A673 (cell line): Measurements from ENCODE around the gene SSR2. TPM values are rescaled to one million over a fixed set of nuclear protein-coding genes. Genes with fewer than 3 reads are reported as not detected.
A peak's percentile ranks its signal among the peaks of the same experiment; 100 is the strongest.

Experiments used
- BruUV-seq: library from RNA; stranded (reverse); fragments of 400-500 nt; replicated peaks from 2 replicates; lab custom pipeline; 2021; lab: Mats Ljungman, UMichigan
- CTCF ChIA-PET: fragments of 300-600 bp; sonication (Branson Sonifier 250); formaldehyde crosslinking; loops from one replicate; lab custom pipeline; 2022; ENCODE audit warnings: antibody characterized with exemption; lab: Charles Lee
- POLR2A ChIA-PET: fragments of 300-600 bp; sonication (Branson Sonifier 250); formaldehyde crosslinking; loops from one replicate; lab custom pipeline; 2022; ENCODE audit warnings: antibody characterized with exemption; ENCODE audit not compliant: low non-redundant PET; lab: Charles Lee
- DNase-seq: peaks from one replicate; pipeline ENCODE4 v3.0.0-alpha.2; 2015; ENCODE audit warnings: low spot score
- H3K27ac ChIP-seq: fragments of 200-600 bp; sonication (generic); 2 replicates; pipeline ENCODE4 v1.5.1; 2016; ENCODE audit warnings: mixed run types, low read depth, mild to moderate bottlenecking, mixed read lengths, antibody characterized with exemption, low read length; ENCODE audit not compliant: poor library complexity, severe bottlenecking
- H3K27me3 ChIP-seq: fragments of 200-600 bp; sonication (generic); replicated peaks from 2 replicates; pipeline ENCODE4 v1.6.1; 2017; ENCODE audit warnings: mixed run types, low read depth, mild to moderate bottlenecking, mixed read lengths, antibody characterized with exemption, low read length; ENCODE audit not compliant: insufficient read depth, poor library complexity
- H3K36me3 ChIP-seq: fragments of 200-600 bp; sonication (generic); 2 replicates; pipeline ENCODE4 v1.6.1; 2016; ENCODE audit warnings: mixed run types, mild to moderate bottlenecking, mixed read lengths, antibody characterized with exemption, low read length; ENCODE audit not compliant: insufficient read depth, poor library complexity, severe bottlenecking
- H3K4me1 ChIP-seq: fragments of 200-600 bp; sonication (generic); 2 replicates; pipeline ENCODE4 v1.6.1; 2017; ENCODE audit warnings: mixed run types, mild to moderate bottlenecking, mixed read lengths, antibody characterized with exemption, low read length; ENCODE audit not compliant: insufficient read depth, poor library complexity, severe bottlenecking
- H3K4me3 ChIP-seq: fragments of 200-600 bp; sonication (generic); 2 replicates; pipeline ENCODE4 v1.5.1; 2016; ENCODE audit warnings: low read depth, mixed run types, mild to moderate bottlenecking, mixed read lengths, low read length; ENCODE audit not compliant: poor library complexity, severe bottlenecking
- H3K9me3 ChIP-seq: fragments of 200-600 bp; sonication (generic); 2 replicates; pipeline ENCODE4 v1.6.1; 2016; ENCODE audit warnings: mixed run types, low read depth, mild to moderate bottlenecking, mixed read lengths, antibody characterized with exemption, low read length; ENCODE audit not compliant: poor library complexity, severe bottlenecking
- EZH2 ChIP-seq: fragments of 200-600 bp; sonication (generic); IDR thresholded peaks from 2 replicates; pipeline ENCODE4 v1.6.1; 2017; ENCODE audit warnings: borderline replicate concordance, low read depth, mild to moderate bottlenecking, mixed read lengths, antibody characterized with exemption, low read length; ENCODE audit not compliant: poor library complexity, severe bottlenecking
- intact Hi-C: fragments of 100-400 bp; cut with micrococcal nuclease; formaldehyde crosslinking; loops from one replicate; pipeline ENCODE4 v1.10.0; 2022; ENCODE audit not compliant: unreplicated experiment
- total RNA-seq: library from RNA; stranded (reverse); gene quantifications from 2 replicates; pipeline ENCODE4 v1.2.3, GENCODE V29; 2021
- TF ChIP-seq, protein P1 (sequence below): fragments of 300-800, 200-600 bp; sonication (generic); conservative IDR thresholded peaks from 2 replicates; pipeline ENCODE4 v1.5.1; 2017; ENCODE audit warnings: low read depth, mild to moderate bottlenecking, antibody characterized with exemption, low read length, moderate library complexity, mixed read lengths

The SSR2 gene
- total RNA-seq, 1 experiment from 2014 or later, result 233 TPM

- DNase-seq, result no peak
- peaks cover 9% of the 10 kb centered on the region for H3K4me1 ChIP-seq
- intact Hi-C loops, result no loop called here
- ChIA-PET CTCF (no interaction called here), POLR2A (no interaction called here)
- BruUV-seq, result no TSS peak
- peaks cover 5% of the 10 kb centered on the region for H3K36me3 ChIP-seq
- peak overlapping the region; percentile 99 for H3K4me3 ChIP-seq
- no peak for TF ChIP-seq EZH2
- TF ChIP-seq, protein P1, sequence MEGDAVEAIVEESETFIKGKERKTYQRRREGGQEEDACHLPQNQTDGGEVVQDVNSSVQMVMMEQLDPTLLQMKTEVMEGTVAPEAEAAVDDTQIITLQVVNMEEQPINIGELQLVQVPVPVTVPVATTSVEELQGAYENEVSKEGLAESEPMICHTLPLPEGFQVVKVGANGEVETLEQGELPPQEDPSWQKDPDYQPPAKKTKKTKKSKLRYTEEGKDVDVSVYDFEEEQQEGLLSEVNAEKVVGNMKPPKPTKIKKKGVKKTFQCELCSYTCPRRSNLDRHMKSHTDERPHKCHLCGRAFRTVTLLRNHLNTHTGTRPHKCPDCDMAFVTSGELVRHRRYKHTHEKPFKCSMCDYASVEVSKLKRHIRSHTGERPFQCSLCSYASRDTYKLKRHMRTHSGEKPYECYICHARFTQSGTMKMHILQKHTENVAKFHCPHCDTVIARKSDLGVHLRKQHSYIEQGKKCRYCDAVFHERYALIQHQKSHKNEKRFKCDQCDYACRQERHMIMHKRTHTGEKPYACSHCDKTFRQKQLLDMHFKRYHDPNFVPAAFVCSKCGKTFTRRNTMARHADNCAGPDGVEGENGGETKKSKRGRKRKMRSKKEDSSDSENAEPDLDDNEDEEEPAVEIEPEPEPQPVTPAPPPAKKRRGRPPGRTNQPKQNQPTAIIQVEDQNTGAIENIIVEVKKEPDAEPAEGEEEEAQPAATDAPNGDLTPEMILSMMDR, result no peak
- H3K27ac ChIP-seq, result peak overlapping the region; percentile 95
- H3K27me3 ChIP-seq, result no peaks in the 10 kb centered on the region
- no peaks in the 10 kb centered on the region for H3K9me3 ChIP-seq
Observed at GRCh38 chr1:156055281-156056048, 34.7 kb upstream of the SSR2 start.

- ChIA-PET CTCF (interaction anchor here (1.9 kb wide), 1 partner anchor 29 kb away, joined by 13 read pairs; no protein-coding TSS in a partner anchor), POLR2A (no interaction called here)
- Histone ChIP-seq H3K4me3 (peak within 1 kb of the TSS; percentile 99), H3K9me3 (no peaks in the 10 kb centered on the region), H3K27me3 (no peaks in the 10 kb centered on the region), H3K27ac (peak within 1 kb of the TSS; percentile 95), H3K4me1 (peaks cover 9% of the 10 kb centered on the region), H3K36me3 (peaks cover 12% of the 10 kb centered on the region)
- intact Hi-C loops, result no loop called here
- BruUV-seq, result no TSS peak
- peak; percentile 100 for DNase-seq
- TF ChIP-seq EZH2, result no peak
- TF ChIP-seq, protein P1, result no peak
Observed at GRCh38 chr1:156054500-156055280, 33.9 kb upstream of the SSR2 start, which contains the start of gene LAMTOR2. LAMTOR2 (plus strand) TSS chr1:156054782; CDS start chr1:156054890, 108 bp downstream.

- CTCF ChIA-PET, result interaction anchor here (0.6 to 1.9 kb wide), 5 partner anchors 18 to 109 kb away, joined by 4 to 13 read pairs (median 4); no protein-coding TSS in a partner anchor
- Histone ChIP-seq H3K27ac (peak within 1 kb of the TSS; percentile 95), H3K9me3 (no peaks in the 10 kb centered on the region), H3K36me3 (peaks cover 19% of the 10 kb centered on the region), H3K4me1 (peaks cover 9% of the 10 kb centered on the region), H3K4me3 (peak within 1 kb of the TSS; percentile 99), H3K27me3 (no peaks in the 10 kb centered on the region)
- DNase-seq, result peak; percentile 93
- BruUV-seq, result TSS peak; percentile 83
- intact Hi-C loops, result no loop called here
- POLR2A ChIA-PET, result no interaction called here
- no peak for TF ChIP-seq EZH2
- TF ChIP-seq, protein P1, result no peak; the same call in 1 of the 2 replicates
Observed at GRCh38 chr1:156053768-156054499, 33.2 kb upstream of the SSR2 start, which contains the start of gene UBQLN4. UBQLN4 (minus strand) TSS chr1:156053798; CDS start chr1:156053701, 97 bp downstream.
